Measurements from ENCODE around the gene CLMN.

DNA sequence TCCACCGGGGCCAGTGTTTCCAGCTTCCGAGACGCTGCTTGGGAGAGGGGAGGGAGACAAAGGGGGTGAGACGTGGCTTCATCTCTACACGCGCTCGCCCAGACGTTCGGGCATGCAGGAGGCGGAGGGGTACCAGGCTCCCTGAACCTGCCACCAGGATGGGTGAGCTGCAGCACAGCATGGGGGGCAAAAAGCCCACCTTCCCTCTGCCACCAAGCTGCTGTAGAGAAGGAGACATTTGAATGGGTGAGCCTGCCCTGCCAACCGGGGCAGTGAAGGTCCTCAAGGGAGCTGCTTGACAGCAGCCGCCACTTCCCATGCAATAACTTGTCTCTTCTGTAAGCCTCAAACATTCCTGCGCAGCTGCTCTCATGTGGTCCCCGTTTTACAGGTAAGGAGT is 83.9 kb downstream of the CLMN start:
- TF ChIP-seq, protein P1, sequence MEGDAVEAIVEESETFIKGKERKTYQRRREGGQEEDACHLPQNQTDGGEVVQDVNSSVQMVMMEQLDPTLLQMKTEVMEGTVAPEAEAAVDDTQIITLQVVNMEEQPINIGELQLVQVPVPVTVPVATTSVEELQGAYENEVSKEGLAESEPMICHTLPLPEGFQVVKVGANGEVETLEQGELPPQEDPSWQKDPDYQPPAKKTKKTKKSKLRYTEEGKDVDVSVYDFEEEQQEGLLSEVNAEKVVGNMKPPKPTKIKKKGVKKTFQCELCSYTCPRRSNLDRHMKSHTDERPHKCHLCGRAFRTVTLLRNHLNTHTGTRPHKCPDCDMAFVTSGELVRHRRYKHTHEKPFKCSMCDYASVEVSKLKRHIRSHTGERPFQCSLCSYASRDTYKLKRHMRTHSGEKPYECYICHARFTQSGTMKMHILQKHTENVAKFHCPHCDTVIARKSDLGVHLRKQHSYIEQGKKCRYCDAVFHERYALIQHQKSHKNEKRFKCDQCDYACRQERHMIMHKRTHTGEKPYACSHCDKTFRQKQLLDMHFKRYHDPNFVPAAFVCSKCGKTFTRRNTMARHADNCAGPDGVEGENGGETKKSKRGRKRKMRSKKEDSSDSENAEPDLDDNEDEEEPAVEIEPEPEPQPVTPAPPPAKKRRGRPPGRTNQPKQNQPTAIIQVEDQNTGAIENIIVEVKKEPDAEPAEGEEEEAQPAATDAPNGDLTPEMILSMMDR (IDR thresholded peaks at IDR 0.05), result no peak
- no peak for TF ChIP-seq POLR2AphosphoS5 (IDR thresholded peaks at IDR 0.05)

Measured in prostate gland (tissue), 2 donors.